Measurements from ENCODE around the gene HRG.

GRCh38 chr3:186687120-186687651, 21.4 kb downstream of the HRG start:
- TF ChIP-seq, protein P1, sequence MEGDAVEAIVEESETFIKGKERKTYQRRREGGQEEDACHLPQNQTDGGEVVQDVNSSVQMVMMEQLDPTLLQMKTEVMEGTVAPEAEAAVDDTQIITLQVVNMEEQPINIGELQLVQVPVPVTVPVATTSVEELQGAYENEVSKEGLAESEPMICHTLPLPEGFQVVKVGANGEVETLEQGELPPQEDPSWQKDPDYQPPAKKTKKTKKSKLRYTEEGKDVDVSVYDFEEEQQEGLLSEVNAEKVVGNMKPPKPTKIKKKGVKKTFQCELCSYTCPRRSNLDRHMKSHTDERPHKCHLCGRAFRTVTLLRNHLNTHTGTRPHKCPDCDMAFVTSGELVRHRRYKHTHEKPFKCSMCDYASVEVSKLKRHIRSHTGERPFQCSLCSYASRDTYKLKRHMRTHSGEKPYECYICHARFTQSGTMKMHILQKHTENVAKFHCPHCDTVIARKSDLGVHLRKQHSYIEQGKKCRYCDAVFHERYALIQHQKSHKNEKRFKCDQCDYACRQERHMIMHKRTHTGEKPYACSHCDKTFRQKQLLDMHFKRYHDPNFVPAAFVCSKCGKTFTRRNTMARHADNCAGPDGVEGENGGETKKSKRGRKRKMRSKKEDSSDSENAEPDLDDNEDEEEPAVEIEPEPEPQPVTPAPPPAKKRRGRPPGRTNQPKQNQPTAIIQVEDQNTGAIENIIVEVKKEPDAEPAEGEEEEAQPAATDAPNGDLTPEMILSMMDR (conservative IDR thresholded peaks at IDR 0.05), result no peak
- no peak for TF ChIP-seq EZH2 (IDR thresholded peaks at IDR 0.05; ENCODE audit: low read depth)

Measured in PC-9 (cell line).